GM10266 (cell line): Measurements from ENCODE around the gene FAM81A.
"Not testable (repeated sequence)": the region's sequence is repeated elsewhere in the genome, so short reads cannot be mapped to it uniquely, and the experiment has no call there.

Experiments used
- DNase-seq: peaks from one replicate; pipeline ENCODE4 v3.0.0; 2012; ENCODE audit errors: extremely low spot score
- TF ChIP-seq, protein P1 (sequence below): IDR thresholded peaks from 2 replicates; pipeline ENCODE4 v1.5.1; 2012; ENCODE audit warnings: mild to moderate bottlenecking, low read depth; ENCODE audit not compliant: control insufficient read depth, insufficient read depth; ENCODE audit errors: missing control alignments

Gene FAM81A

DNA sequence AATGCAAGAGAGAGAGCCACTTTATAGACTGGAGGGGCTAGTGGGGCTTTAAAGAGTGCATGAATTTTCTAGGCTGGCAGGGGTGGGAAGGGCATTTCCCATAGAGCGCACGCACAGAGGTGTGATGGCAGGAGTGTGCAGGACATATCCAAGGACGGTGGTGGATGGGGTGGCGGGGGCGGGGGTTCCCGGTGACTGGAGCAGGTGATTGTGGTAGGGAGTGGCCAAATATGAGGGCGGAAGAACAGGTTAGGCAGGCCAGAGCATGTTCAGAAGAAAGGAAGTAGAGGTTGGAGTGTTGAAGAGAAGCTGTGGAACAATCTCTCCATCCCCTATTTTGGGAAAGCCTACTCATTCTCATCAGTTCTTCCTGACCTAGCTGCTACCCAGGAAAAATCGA is 18.1 kb downstream of the FAM81A start:
- DNase-seq, result no peak
- TF ChIP-seq, protein P1, sequence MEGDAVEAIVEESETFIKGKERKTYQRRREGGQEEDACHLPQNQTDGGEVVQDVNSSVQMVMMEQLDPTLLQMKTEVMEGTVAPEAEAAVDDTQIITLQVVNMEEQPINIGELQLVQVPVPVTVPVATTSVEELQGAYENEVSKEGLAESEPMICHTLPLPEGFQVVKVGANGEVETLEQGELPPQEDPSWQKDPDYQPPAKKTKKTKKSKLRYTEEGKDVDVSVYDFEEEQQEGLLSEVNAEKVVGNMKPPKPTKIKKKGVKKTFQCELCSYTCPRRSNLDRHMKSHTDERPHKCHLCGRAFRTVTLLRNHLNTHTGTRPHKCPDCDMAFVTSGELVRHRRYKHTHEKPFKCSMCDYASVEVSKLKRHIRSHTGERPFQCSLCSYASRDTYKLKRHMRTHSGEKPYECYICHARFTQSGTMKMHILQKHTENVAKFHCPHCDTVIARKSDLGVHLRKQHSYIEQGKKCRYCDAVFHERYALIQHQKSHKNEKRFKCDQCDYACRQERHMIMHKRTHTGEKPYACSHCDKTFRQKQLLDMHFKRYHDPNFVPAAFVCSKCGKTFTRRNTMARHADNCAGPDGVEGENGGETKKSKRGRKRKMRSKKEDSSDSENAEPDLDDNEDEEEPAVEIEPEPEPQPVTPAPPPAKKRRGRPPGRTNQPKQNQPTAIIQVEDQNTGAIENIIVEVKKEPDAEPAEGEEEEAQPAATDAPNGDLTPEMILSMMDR, result no peak

DNA sequence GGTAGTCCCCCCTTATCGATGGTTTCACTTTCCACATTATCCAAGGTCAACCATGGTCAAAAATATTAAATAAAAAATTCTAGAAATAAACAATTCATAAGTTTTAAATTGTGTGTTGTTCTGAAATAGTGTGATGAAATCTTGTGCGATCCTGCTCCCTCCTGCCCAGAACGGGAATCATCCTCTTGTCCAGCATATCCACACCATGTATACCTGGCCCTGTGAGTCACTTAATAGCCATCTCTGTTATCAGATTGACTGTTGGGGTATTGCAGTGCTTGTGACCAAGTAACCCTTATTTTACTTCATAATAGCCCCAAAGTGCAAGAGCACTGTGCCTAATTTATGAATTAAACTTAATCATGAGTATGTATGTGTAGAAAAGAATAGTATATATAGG is 19.1 kb downstream of the FAM81A start:
- TF ChIP-seq, protein P1, result no peak
- no peak for DNase-seq

DNA sequence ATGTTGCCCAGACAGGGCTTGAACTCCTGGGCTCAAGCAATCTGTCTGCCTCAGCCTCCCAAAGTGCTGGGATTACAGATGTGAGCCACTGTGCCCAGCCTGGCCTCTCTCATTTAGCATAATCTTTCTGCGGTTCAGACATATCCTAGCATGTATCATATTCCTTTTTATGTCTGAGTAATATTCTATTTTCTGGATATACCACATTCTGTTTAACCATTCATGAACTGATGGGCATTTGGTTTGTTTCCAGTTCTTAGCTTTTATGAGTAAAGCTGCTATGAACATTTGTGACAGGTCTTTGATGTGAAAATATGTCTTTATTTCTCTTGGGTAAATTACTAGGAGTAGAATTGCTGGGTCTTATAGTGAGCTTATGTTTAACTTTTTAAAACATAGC is 23.5 kb downstream of the FAM81A start:
- no peak for DNase-seq
- TF ChIP-seq, protein P1, result no peak

DNA sequence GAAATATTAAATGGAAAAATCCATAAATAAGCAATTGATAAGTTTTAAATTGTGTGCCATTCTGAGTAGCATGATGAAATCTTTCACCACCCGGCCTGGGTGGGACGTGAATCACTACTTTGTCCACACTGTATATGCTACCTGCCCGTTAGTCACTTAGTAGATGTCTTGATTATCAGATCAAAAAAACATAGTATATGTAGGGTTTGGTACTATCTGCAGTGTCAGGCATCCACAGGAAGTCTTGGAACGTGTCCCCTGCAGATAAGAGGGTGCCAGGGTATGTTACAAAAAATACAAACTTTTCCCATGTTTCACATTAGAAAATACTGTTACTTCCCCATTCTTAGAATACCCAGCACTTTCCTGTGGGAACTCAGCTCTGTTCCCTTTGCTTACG is 35.2 kb downstream of the FAM81A start:
- no peak for DNase-seq
- TF ChIP-seq, protein P1, result no peak

DNA sequence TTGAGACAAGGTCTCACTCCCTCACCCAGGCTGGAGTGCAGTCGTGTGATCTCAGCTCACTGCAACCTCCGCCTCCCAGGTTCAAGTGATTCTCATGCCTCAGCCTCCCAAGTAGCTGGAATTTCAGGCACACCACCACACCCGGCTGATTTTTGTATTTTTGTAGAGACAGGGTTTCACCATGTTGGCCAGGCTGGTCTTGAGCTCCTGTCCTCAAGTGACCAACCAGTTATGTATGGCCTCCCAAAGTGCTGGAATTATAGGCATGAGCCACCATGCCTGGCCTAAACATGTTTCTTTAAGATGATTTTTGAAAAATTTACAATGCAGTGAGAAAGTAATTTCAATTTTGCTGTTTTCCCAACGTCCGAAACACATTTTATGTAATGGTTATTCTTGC is 37.2 kb downstream of the FAM81A start:
- DNase-seq, result not testable (repeated sequence)

DNA sequence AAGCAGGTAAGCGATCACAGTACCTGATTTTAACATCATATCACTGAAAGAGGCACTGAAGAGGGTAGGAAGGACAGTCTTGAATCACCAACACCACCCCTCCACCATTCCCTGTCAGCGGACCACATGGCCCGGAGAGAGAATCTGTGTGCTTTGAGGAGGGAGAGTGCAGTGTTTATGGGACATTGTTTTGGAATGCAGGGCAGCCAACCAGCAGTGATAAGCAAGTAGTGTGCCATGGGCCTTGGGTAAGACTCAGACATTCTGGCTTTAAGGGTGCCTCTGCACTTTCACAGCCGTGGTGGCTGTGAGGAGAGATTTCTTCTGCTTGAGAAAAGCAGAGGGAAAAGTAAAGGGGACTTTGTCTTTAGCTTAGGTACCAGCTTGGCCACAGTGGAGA is 46.4 kb downstream of the FAM81A start:
- TF ChIP-seq, protein P1, result no peak
- DNase-seq, result no peak

DNA sequence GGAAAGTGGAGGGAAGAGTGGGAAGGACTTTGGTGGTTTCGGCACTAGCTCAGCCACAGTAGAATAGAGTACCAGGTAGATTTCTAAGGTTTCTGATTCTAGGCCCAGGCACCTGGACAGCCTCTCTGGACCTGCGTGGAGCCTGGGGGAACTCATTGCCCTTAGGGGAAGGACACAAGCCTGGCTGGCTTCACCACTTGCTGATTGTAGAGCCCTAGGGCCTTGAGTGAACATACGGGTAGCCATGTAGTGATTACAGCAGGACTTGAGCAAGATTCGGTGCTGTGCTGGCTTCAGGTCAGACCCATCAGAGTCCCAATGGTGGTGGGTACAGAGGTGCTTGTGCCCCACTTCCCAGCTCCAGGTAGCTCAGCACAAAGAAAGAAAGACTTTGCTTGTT is 47.0 kb downstream of the FAM81A start:
- TF ChIP-seq, protein P1, result no peak

DNA sequence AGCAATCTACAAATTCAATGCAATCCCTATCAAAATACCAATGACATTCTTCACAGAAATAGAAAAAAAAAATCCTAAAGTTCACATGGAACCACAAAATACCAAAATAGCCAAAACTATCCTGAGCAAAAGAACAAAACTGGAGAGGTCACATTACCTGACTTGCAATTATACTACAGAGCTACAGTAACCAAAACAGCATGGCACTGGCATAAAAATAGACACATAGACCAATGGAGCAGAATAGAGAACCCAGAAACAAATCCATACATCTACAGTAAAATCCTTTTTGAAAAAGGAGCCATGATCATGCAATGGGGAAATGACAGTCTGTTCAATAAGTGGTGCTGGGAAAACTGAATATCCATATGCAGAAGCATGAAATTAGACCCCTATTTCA is 51.5 kb downstream of the FAM81A start:
- DNase-seq, result not testable (repeated sequence)

More for the DNA sequence above, 47.0 kb downstream of the FAM81A start:
- DNase-seq, result no peak
